ENCODE measurements around the gene HIRA.
A peak's percentile ranks its signal among the peaks of the same experiment; 100 is the strongest.

DNA sequence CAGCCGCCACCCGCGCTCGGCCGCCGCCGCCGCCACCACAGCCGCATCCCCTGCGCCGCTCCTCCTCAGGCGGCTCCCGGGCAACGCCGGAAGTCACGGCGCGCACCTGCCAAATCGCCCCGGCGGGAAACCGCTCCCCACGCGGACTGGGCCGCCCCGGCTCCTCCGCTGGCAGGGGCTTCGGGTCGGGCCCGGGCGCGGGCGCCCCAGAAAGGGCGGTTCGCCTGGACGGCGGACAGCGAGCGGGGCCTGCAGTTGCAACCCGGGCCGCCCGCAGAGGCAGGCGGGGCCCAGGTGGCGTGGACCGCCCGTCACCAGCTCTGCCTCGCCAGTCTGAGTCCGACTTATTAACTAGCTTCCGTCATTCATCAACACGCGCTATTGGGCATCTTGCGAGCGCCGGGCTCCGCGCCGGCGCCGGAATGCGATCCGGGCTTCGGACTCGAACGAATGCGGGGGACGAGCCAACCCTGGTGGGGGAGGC is at the start of gene HIRA:
- TF ChIP-seq, protein P1, sequence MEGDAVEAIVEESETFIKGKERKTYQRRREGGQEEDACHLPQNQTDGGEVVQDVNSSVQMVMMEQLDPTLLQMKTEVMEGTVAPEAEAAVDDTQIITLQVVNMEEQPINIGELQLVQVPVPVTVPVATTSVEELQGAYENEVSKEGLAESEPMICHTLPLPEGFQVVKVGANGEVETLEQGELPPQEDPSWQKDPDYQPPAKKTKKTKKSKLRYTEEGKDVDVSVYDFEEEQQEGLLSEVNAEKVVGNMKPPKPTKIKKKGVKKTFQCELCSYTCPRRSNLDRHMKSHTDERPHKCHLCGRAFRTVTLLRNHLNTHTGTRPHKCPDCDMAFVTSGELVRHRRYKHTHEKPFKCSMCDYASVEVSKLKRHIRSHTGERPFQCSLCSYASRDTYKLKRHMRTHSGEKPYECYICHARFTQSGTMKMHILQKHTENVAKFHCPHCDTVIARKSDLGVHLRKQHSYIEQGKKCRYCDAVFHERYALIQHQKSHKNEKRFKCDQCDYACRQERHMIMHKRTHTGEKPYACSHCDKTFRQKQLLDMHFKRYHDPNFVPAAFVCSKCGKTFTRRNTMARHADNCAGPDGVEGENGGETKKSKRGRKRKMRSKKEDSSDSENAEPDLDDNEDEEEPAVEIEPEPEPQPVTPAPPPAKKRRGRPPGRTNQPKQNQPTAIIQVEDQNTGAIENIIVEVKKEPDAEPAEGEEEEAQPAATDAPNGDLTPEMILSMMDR (IDR thresholded peaks at IDR 0.05 in 8 of 11, conservative IDR thresholded peaks at IDR 0.05 in 3 of 11), result no peak
- peak in 1 of 3 donors; percentile 79 for TF ChIP-seq POLR2AphosphoS5 (IDR thresholded peaks at IDR 0.05)
- no peak for TF ChIP-seq POLR2A (IDR thresholded peaks at IDR 0.05)
